ENCODE results near the gene SCAI.
"Not testable (repeated sequence)": the region's sequence is repeated elsewhere in the genome, so short reads cannot be mapped to it uniquely, and the experiment has no call there.

Gene SCAI

DNA sequence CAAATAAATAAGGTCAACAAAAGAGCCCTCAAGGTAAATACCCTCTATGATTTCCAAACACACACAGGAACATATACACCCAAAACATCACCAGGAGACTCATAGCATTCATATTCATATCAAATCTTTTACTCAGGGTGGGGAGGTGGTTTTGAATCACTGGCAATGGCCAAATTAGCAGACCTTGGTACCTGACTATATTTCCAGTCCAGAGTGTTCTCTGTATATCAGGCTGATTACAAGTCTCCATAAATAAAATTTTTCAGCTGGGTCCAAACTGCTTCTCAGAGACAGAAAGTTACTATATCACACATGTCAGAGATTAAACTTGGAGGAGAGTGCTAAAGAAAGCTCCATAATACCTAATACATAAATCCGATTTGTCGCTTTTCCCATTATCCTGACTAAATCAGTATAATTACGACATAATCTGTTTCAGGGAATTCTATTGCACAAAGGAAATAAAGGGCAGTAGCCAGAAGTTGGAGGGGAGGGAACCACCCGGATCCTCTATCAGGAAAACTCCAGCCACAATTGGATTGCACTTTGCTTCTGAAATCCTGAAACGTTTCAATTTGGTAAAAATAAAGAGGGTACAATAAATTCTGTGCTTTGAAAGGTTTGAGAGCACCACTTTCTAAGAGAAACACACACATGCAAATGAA is 195.5 kb downstream of the SCAI start:
- no peak for DNase-seq (ENCODE audit: low spot score)

- no peak for DNase-seq (ENCODE audit: low spot score)
These were observed 197.2 kb downstream of the SCAI start for GRCh38 chr9:124946167-124946566.

DNA sequence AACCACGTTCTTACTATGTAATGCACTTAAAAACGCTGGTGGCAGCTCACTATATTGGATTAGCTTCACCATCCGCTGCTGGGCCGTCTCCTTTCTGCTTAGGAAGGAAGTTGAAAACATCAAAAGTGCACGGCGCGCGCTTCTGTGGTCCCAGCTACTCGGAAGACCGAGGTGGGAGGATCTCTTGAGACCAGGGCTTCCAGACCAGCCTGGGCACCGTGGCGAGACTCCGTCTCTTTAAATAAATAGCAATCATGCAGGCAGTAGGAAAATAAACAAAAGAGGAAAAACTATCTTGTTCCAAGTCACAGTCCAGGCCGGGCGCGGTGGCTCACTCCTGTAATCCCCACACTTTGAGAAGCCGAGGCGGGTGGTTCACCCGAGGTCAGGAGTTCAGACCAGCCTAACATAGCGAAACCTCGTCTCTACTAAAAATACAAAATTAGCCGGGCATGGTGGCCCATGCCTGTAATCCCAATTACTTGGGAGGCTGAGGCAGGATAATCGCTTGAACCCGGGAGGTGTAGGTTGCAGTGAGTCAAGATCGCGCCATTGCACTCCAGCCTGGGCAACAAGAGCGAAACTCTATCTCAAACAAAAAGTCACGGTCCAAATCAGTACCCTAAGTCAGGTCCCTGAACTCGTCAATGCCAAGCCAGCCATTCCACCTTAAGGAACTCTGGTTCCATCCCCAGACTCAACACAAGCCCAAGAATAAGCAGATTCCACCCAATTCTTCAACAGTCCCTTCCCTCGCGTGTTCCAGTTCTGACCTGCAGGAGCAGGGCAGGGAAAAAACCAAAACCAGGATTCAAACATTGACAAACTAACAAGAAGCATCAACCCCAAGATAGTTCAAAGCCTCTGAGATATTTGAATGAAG is 201.4 kb downstream of the SCAI start:
- DNase-seq (ENCODE audit: low spot score): no peak

DNA sequence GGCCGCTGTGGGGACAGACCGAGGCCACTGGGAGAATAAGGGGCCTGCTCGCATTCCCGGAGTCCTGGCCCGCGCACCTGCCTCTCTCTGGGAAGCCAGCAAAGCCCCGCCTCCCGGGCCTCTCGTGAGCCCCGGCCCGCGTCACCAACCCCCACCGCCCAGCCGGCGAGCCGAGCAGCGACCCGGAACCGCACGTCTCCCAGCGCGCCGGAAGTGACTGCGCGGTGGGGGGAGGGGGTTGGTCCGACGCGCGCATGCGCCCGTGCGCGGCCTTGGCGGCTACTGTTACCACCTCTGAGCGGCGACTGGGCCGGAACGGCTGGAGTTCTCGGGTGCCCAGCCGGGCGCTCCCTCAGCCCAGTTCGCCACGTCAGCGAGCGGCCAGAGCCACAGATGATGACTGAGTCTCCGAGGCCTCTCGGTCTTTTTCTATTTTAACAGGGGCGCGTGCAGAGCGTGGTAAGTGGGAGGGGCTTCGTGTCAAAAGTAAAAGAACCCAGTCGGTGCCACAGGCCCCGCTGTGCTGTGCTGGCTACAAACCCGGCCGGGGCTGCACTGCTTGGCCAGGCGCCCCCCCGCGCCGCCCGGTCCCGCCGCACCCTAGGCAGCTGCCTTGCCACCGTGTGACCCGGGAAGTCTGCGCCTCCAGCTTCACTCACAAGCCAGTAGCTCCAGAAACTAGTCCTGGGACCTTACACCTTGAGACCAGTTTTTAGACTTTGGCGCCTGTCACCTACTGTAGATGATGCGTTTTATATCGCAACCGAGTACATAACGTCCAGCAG is 202.2 kb downstream of the SCAI start, which contains the start of gene GOLGA1:
TSS of gene GOLGA1 (minus strand) at position 190 of the 785 bp plus-strand sequence. CDS start 2,372 bp downstream, outside the sequence.
- peak; percentile 93 for DNase-seq (ENCODE audit: low spot score)

GRCh38 chr9:124940521-124940893 is 202.8 kb downstream of the SCAI start:
- no peak for DNase-seq (ENCODE audit: low spot score)

DNA sequence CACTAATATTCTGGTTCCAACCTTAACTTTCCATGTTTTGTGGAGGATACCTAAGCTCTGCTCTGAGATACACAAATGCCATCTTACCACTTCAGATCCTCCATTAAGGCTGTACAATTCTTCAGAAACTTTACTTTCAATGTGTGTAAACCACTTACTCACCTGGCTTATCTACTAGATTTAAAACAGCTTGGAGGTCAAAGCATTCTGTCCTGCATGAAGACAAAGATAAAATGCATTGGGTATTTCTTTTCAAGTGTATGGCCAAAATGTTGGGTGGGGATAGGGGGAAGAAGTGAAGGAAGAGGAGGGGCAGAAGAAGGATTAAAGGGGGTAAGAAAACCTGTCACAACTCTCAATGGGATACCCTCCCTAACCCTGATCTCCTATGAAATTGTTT is 203.4 kb downstream of the SCAI start:
- no peak for DNase-seq (ENCODE audit: low spot score)

DNA sequence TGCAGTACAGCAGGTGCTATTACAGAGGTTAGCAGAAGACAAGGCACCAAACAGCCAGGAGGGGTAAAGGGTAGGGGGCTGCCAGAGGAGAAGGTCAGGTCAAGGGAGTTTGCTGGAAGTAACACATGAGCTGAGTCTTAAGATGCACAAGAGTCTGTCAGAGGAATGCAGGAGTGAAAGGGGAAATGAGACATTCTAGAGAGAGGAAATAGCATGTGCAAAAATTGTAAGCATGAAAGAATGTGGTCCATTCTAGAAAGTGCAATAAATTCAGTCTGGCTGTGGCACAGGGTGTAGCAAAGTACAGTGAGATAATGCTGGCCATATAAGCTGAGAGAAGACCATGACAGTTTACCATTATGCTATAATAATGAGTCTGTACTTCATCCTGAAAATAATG is 209.0 kb downstream of the SCAI start:
- DNase-seq (ENCODE audit: low spot score): no peak

GRCh38 chr9:124932333-124932732 is 211.0 kb downstream of the SCAI start:
- DNase-seq (ENCODE audit: low spot score): no peak

DNA sequence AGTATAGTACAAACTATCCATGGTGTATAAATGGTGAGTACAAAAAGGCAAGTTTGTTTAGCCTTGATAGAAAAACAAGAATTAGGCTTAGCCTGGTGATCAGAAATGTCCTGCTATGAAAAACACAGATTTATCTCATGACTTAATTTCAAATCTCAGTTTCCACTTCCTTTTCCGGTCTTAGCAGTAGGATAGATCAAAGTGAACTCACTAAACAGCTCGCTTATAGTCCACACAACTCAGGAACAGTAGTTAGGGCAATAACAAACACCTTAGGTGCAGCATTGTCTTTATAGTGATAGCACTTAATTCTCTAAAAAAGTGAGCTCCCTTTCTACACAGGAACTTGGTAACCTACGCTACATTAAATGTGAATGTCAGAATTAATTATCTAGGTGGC is 213.9 kb downstream of the SCAI start:
- DNase-seq (ENCODE audit: low spot score): no peak

- no peak for DNase-seq (ENCODE audit: low spot score)
These were observed 215.2 kb downstream of the SCAI start for GRCh38 chr9:124928116-124928515.

DNA sequence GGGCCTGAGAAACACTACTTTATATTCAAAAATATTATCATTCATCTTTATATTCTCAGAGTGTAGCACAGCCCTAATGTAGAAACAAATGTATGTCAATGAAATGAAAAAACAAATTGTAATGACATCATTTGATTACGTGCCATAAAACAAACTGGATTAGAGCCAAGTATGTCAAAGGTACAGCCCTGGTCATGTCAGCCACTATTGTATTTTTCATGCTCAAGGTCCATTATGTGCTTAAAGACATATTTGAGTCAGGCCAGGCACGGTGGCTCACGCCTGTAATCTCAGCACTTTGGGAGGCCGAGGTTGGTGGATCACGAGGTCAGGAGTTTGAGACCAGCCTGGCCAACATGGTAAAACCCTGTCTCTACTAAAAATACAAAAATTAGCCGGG is 222.9 kb downstream of the SCAI start:
- DNase-seq (ENCODE audit: low spot score): not testable (repeated sequence)

DNA sequence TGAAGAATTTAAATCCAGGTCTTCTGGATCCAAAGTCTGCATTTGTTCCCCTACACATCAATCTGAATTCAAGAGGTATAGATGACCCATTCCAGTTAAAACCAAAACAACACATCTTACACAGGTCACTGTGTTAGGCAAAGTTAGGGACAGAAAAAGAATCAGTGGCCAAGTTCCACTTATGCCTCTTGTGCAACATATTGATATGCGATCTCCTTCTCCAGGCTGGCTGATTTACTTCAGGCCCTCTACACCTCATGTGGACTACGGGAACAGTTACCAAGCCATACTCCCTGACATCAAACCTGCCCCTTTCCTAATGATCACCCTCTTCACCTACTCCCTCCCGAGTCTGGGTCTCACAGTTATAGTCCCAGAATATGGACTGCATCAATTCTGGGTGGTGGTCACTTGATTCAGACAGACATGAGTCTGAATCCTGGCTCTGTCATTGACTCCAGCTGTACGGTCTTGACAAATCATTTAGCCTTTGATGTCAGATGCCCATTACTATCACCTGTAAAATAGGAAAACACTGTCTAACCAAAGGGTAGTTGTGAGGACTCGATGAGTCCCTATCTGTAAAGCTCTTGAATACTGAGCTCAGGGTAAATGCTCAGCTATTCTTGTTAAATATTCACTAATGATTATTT is 228.4 kb downstream of the SCAI start:
- no peak for DNase-seq (ENCODE audit: low spot score)

- DNase-seq (ENCODE audit: low spot score): no peak
These were observed 229.9 kb downstream of the SCAI start for GRCh38 chr9:124913378-124913777.

GRCh38 chr9:124911766-124912165 is 231.6 kb downstream of the SCAI start:
- no peak for DNase-seq (ENCODE audit: low spot score)

DNA sequence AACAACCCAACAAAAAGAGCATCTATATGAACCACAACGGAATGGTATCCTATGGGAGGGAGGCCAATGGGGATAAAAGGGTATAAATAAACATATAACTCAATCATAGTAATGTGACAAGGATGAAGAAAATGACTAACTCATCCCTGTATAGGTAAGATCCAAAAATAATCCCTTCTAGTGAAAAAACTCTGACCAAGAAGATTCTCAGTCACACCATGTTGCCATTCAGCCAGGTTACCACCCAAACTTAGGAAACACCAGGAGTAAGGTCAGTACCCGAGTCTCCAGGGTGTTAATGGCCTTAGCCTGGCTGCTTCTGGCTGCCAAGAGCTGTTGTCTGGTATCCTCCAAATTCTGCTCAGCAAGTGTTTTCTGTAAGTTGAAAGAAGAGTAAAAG is 235.2 kb downstream of the SCAI start:
- no peak for DNase-seq (ENCODE audit: low spot score)

DNA sequence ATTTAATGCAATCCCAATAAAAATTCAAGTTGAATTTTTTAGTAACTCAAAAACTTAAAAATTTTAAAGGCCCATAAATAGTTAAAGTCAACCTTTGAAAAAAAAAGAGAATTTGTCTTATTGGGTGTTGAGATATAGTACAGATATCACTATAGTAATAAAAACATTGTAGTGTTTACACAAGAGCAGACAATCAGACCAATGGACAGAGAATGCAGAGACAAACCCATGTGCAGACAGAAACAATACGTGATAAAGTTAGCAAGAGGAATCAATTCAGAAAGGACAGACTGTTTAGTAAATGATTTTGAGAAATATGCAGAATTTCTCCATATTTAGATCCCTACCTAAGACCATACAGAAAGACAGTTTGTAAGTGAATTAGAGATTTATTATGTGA is 236.4 kb downstream of the SCAI start:
- DNase-seq (ENCODE audit: low spot score): no peak

- DNase-seq (ENCODE audit: low spot score): no peak
These were observed 243.5 kb downstream of the SCAI start for GRCh38 chr9:124899845-124900244.

DNA sequence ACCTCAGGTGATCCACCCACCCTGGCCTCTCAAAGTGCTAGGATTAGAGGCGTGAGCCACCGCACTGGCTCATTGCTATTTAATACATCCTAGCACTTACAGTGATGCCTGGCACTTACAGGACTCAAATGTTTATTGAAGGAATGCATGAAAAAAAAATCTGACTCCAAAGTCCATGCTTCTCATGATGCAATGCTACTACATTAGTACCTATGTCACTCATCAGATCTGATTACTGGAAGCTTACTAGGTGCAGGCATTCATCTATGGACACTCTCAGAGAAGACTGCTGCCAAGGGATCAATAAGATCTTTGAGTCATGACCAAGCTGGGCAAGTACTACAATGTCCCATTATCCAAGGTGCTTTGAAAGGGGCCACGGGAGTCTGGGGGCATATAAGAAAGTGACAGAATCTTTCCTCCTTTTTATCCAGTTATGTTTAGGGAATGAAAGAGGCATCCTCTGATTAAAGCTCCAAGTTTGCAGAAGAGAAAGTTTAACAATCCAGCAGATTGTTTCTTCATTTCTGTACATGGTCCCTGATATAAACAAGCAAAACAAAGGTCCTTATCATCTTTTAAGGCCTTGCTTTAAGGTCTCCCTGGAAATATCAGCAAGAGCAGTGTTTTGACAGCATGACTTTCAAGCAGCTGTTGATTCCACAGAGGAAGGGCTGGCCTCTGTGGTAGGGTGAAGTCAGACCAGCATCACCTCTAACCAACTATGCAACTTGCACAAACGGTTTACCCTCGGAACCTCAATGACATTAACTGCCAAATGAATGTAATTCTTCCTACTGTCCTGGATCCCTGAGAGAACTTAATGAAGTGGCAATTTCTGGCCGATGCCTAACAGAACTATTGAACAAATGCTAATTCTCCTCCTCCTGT is 245.5 kb downstream of the SCAI start:
- peak; percentile 52 for DNase-seq (ENCODE audit: low spot score)

- no peak for DNase-seq (ENCODE audit: low spot score)
These were observed 248.6 kb downstream of the SCAI start for GRCh38 chr9:124894741-124895170.

DNA sequence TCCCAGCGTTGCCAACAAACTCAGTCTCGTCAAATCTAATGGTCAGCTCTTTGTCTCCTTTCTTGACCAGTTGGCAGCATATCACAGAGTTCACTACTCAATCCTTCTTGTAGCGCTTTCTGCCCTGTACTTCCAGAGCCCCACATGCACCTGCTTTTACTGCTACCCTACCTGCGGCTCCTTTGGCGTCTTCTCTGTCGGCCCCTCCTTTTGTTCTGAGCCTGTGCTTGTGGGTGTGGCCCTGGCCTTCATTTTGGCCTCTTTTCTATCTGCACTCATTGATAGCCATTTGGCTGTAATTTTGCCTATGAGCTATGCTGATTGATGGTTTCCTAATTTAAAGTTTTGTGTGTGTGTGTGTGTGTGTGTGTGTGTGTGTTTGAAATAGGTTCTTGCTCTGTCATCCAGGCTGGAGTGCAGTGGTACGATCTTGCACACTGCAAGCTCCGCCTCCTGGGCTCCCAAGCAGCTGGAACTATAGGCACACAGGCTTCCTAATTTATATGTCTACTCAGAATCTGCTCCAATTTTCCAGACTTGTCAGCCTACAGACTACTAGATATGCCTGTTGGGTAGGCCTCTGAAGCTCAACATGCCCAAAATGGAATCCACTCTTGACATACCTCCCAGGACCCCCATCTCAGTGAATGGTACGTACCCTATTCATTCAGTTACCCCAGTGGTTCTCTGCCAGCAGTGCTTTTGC is 249.1 kb downstream of the SCAI start:
- no peak for DNase-seq (ENCODE audit: low spot score)

Data from HuH-7 (cell line).